ENCODE measurements around the gene FALEC.
A peak's percentile ranks its signal among the peaks of the same experiment; 100 is the strongest.

The FALEC gene

GRCh38 chr1:150546294-150546937 is 30.9 kb downstream of the FALEC start:
- TF ChIP-seq, protein P1, sequence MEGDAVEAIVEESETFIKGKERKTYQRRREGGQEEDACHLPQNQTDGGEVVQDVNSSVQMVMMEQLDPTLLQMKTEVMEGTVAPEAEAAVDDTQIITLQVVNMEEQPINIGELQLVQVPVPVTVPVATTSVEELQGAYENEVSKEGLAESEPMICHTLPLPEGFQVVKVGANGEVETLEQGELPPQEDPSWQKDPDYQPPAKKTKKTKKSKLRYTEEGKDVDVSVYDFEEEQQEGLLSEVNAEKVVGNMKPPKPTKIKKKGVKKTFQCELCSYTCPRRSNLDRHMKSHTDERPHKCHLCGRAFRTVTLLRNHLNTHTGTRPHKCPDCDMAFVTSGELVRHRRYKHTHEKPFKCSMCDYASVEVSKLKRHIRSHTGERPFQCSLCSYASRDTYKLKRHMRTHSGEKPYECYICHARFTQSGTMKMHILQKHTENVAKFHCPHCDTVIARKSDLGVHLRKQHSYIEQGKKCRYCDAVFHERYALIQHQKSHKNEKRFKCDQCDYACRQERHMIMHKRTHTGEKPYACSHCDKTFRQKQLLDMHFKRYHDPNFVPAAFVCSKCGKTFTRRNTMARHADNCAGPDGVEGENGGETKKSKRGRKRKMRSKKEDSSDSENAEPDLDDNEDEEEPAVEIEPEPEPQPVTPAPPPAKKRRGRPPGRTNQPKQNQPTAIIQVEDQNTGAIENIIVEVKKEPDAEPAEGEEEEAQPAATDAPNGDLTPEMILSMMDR (IDR thresholded peaks at IDR 0.05; ENCODE audit: borderline replicate concordance, insufficient read depth, low read depth, low read length) = no peak
- H3K4me3 ChIP-seq (ENCODE audit: low read depth, low read length) = no peak overlapping the region

GRCh38 chr1:150548324-150548631 is 32.7 kb downstream of the FALEC start:
- TF ChIP-seq, protein P1 (IDR thresholded peaks at IDR 0.05; ENCODE audit: borderline replicate concordance, insufficient read depth, low read depth, low read length) = no peak
- no peak overlapping the region for H3K4me3 ChIP-seq (ENCODE audit: low read depth, low read length)

GRCh38 chr1:150548632-150549495 is 33.3 kb downstream of the FALEC start, which contains the start of gene ADAMTSL4:
Gene ADAMTSL4 (plus strand): TSS chr1:150549408. CDS start chr1:150552289, 2,881 bp downstream.
- TF ChIP-seq, protein P1 (IDR thresholded peaks at IDR 0.05; ENCODE audit: borderline replicate concordance, insufficient read depth, low read depth, low read length) = peak; percentile 19; the same call in 1 of the 2 replicates
- peak within 1 kb of the TSS; percentile 53 for H3K4me3 ChIP-seq (ENCODE audit: low read depth, low read length)

DNA sequence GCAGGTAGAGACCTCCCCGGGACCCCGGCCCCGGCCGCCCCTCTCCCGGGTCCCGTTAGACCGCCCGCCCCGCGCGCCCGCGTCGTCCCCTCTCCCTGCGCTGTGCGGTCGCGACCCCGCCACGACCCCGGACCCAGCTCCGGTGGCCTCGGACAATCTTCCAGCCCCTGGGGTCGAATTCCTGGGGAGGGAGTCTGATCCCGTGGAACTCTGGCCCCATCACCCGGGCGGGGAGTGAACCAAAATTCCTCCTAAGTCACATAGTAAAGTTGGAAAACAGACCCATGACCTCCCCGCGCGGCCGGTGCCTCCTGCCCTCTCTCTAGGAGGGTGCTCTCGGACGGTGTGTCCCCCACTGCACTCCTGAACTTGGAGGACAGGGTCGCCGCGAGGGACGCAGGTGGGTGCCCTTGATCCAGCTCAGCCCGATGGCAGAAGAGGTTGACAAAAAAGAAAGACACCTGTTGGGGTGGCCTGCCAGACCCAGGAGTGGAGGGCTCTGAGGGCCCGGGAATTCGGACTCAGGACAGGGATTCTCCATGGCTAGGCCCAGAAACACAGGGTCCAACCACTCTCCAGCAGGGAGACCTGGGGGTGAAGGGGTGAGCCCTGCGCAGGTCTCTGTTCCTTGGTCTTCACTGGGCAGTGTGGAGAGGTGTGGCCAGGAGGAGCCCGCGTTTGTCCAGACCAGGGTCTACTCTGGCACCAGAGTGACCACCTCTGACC is 34.1 kb downstream of the FALEC start:
- TF ChIP-seq, protein P1 (IDR thresholded peaks at IDR 0.05; ENCODE audit: borderline replicate concordance, insufficient read depth, low read depth, low read length) = no peak
- peak overlapping the region; percentile 53 for H3K4me3 ChIP-seq (ENCODE audit: low read depth, low read length)

DNA sequence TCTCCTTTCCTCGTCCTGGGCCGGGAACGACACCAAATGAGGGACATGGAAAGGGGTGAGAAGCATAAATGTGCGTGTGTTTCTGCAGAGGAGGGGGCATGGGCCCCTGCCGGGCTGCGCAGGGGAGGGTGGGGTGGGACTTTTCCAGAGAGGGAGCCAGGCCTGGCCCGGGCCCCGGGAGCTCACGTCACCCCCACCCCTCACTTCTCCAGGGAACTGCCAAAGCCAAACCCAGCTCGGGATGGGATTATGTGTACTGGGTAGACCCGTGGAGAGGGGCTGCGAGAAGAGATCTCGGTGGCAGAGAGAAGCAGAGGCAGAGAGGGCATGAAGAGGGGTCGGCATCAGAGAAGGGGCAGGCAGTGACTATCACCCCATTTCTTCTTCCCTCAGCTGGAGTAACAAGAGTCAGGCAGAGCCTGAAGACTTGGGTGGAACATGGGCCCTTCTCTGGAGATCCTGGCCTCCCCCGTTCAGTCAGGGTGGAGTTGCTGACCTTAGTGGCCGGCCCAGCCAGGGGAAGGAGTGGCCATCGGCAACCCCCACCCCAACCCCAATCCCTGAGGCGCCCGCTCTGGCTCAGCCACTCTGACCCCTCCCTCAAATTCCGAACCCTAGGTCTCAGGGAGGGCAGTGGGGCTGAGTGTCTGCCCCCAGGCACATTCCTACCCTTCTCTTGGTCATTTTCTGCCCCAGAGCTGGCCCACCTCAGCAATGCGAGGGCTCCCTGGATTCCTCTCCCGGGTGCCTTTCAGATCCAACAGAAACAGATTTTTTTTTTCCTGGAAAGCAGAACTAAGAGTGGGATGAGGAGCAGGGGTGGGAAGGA is 34.9 kb downstream of the FALEC start:
- TF ChIP-seq, protein P1 (IDR thresholded peaks at IDR 0.05; ENCODE audit: borderline replicate concordance, insufficient read depth, low read depth, low read length) = no peak
- no peak overlapping the region for H3K4me3 ChIP-seq (ENCODE audit: low read depth, low read length)

DNA sequence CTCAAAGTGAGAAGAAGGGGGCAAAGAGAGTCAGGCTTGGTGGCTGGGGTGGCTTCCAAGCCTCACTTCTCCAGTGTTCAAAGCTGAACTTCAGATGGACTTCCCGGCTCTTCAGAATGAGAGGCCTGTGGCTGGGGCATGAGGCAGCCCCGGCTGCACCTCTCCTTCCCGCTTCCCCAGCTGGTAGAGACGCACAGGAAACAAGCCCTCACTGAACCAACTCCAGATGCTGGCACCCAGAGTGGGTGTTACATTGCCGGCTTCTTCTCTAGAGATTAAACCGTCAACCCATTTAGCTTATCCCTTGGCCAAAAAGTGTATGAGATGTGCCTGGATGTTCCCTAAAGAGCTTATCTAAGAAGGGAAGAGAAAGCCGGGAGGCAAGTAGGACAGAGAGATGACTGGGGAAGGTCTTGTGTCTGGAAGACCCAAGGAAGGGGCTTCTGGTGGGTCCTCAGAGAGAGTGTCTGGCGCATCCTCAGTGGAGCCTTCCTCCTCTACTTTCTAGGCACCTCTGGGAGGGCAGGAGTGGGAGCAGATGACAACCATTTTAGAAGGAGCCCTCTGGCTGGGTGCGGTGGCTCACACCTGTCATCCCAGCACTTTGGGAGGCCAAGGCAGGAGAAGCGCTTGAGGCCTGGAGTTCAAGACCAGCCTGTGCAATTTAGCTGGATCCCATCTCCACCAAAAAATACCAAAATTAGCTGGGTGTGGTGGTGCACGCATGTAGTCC is 35.7 kb downstream of the FALEC start:
- no peak overlapping the region for H3K4me3 ChIP-seq (ENCODE audit: low read depth, low read length)
- TF ChIP-seq, protein P1 (IDR thresholded peaks at IDR 0.05; ENCODE audit: borderline replicate concordance, insufficient read depth, low read depth, low read length) = no peak
